ENCODE measurements around the gene PLXNA4.

The PLXNA4 gene

DNA sequence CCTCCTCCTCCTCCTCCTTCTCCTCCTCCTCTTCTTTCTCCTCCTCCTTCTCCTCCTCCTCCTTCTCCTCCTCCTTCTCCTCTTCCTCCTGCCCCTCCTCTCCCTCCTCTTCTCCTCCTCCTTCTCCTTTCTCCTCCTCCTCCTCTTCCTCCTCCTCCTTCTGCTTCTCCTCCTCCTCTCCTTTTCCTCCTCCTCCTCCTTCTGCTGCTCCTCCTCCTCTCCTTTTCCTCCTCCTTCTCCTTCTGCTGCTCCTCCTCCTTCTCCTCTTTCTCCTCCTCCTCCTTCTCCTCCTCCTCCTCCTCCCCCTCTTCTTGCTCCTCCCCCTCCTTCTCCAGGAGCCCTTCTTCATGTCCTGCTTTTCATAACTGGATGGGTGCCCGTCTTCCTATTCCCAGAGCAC, 12.2 kb downstream of the PLXNA4 start:
- Histone ChIP-seq H3K4me1 (ENCODE audit: control insufficient read depth, low read length) (no peaks in the 10 kb centered on the region), H3K9me3 (ENCODE audit: control insufficient read depth, insufficient read depth, low read length) (no peaks in the 10 kb centered on the region)
- TF ChIP-seq, protein P1, sequence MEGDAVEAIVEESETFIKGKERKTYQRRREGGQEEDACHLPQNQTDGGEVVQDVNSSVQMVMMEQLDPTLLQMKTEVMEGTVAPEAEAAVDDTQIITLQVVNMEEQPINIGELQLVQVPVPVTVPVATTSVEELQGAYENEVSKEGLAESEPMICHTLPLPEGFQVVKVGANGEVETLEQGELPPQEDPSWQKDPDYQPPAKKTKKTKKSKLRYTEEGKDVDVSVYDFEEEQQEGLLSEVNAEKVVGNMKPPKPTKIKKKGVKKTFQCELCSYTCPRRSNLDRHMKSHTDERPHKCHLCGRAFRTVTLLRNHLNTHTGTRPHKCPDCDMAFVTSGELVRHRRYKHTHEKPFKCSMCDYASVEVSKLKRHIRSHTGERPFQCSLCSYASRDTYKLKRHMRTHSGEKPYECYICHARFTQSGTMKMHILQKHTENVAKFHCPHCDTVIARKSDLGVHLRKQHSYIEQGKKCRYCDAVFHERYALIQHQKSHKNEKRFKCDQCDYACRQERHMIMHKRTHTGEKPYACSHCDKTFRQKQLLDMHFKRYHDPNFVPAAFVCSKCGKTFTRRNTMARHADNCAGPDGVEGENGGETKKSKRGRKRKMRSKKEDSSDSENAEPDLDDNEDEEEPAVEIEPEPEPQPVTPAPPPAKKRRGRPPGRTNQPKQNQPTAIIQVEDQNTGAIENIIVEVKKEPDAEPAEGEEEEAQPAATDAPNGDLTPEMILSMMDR (IDR thresholded peaks at IDR 0.05; ENCODE audit: low read depth, low read length, poor library complexity, severe bottlenecking): no peak
- TF ChIP-seq EZH2phosphoT487 (IDR thresholded peaks at IDR 0.05; ENCODE audit: borderline replicate concordance, low read length): no peak

DNA sequence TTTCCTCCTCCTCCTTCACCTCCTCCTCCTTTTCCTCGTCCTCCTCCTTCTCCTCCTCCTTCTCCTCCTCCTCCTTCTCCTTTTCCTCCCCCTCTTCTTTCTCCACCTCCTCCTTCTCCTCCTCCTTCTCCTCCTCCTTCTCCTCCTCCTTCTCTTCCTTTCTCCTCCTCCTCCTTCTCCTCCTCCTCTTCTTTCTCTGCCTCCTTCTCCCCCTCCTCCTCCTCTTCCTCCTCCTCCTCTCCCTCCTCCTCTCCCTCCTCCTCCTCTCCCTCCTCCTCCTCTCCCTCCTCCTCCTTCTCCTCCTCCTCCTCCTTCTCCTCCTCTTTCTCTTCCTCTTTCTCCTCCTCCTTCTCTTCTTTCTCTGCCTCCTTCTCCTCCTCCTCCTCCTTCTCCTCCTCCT, 13.6 kb downstream of the PLXNA4 start:
- H3K36me3 ChIP-seq (ENCODE audit: control insufficient read depth, low read length): no peaks in the 10 kb centered on the region

More for the DNA sequence above, 12.2 kb downstream of the PLXNA4 start:
- Histone ChIP-seq H3F3A (ENCODE audit: control insufficient read depth, insufficient read depth) (no peaks in the 10 kb centered on the region), H3K27ac (ENCODE audit: low read depth, low read length) (no peak overlapping the region), H3K27me3 (ENCODE audit: control insufficient read depth, low read length) (peaks cover 3% of the 10 kb centered on the region; the same call in 1 of the 2 replicates), H3K4me3 (ENCODE audit: low read length) (no peak overlapping the region), H3K9me2 (replicated peaks; ENCODE audit: control insufficient read depth, low read length) (no peaks in the 10 kb centered on the region), H3K4me2 (ENCODE audit: low read length) (no peak overlapping the region), H3K36me3 (ENCODE audit: control insufficient read depth, low read length) (no peaks in the 10 kb centered on the region), H4K20me1 (ENCODE audit: control insufficient read depth, insufficient read depth, low read depth, low read length) (no peaks in the 10 kb centered on the region), H3K79me2 (ENCODE audit: control insufficient read depth, low read length) (no peaks in the 10 kb centered on the region)

DNA sequence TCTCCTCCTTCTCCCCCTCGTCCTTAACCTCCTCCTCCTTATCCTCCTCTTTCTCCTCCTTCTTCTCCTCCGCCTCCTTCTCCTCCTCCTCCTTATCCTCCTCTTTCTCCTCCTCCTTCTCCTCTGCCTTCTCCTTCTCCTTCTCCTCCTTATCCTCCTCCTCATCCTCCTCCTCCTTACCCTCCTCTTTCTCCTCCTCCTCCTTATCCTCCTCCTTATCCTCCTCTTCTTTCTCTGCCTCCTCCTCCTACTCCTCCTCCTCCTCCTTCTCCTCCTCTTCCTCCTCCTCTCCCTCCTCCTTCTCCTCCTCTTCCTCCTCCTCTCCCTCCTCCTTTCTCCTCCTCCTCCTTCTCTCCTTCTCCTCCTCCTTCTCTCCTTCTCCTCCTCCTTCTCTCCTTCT, 14.5 kb downstream of the PLXNA4 start:
- Histone ChIP-seq H3K4me2 (ENCODE audit: low read length) (no peak overlapping the region), H3K9me3 (ENCODE audit: control insufficient read depth, insufficient read depth, low read length) (no peaks in the 10 kb centered on the region), H3K36me3 (ENCODE audit: control insufficient read depth, low read length) (no peaks in the 10 kb centered on the region), H3K9me2 (replicated peaks; ENCODE audit: control insufficient read depth, low read length) (no peaks in the 10 kb centered on the region), H3F3A (ENCODE audit: control insufficient read depth, insufficient read depth) (no peaks in the 10 kb centered on the region), H3K27ac (ENCODE audit: low read depth, low read length) (no peak overlapping the region), H3K79me2 (ENCODE audit: control insufficient read depth, low read length) (no peaks in the 10 kb centered on the region), H3K4me3 (ENCODE audit: low read length) (no peak overlapping the region), H3K27me3 (ENCODE audit: control insufficient read depth, low read length) (peaks cover 6% of the 10 kb centered on the region; the same call in 1 of the 2 replicates), H4K20me1 (ENCODE audit: control insufficient read depth, insufficient read depth, low read depth, low read length) (no peaks in the 10 kb centered on the region), H3K4me1 (ENCODE audit: control insufficient read depth, low read length) (no peaks in the 10 kb centered on the region)
- no peak for TF ChIP-seq EZH2phosphoT487 (IDR thresholded peaks at IDR 0.05; ENCODE audit: borderline replicate concordance, low read length)
- TF ChIP-seq, protein P1 (IDR thresholded peaks at IDR 0.05; ENCODE audit: low read depth, low read length, poor library complexity, severe bottlenecking): no peak

More for the DNA sequence above, 13.6 kb downstream of the PLXNA4 start:
- no peaks in the 10 kb centered on the region for H3K79me2 ChIP-seq (ENCODE audit: control insufficient read depth, low read length)
- H3K4me2 ChIP-seq (ENCODE audit: low read length): no peak overlapping the region
- peaks cover 6% of the 10 kb centered on the region; the same call in 1 of the 2 replicates for H3K27me3 ChIP-seq (ENCODE audit: control insufficient read depth, low read length)
- no peaks in the 10 kb centered on the region for H3K9me3 ChIP-seq (ENCODE audit: control insufficient read depth, insufficient read depth, low read length)
- no peaks in the 10 kb centered on the region for H4K20me1 ChIP-seq (ENCODE audit: control insufficient read depth, insufficient read depth, low read depth, low read length)
- no peak overlapping the region for H3K27ac ChIP-seq (ENCODE audit: low read depth, low read length)
- no peak overlapping the region for H3K4me3 ChIP-seq (ENCODE audit: low read length)
- no peaks in the 10 kb centered on the region for H3K9me2 ChIP-seq (replicated peaks; ENCODE audit: control insufficient read depth, low read length)
- no peaks in the 10 kb centered on the region for H3F3A ChIP-seq (ENCODE audit: control insufficient read depth, insufficient read depth)
- H3K4me1 ChIP-seq (ENCODE audit: control insufficient read depth, low read length): no peaks in the 10 kb centered on the region
- no peak for TF ChIP-seq EZH2phosphoT487 (IDR thresholded peaks at IDR 0.05; ENCODE audit: borderline replicate concordance, low read length)
- TF ChIP-seq, protein P1 (IDR thresholded peaks at IDR 0.05; ENCODE audit: low read depth, low read length, poor library complexity, severe bottlenecking): no peak

All from DOHH2 (cell line).